Right forelimb (tissue), 1 donor: ENCODE data around the gene NINL.
"Not testable (repeated sequence)": the region's sequence is repeated elsewhere in the genome, so short reads cannot be mapped to it uniquely, and the experiment has no call there.

ENCODE experiments used
- DNase-seq: peaks from one replicate; pipeline ENCODE4 v3.0.0-alpha.2; 2018

The NINL gene

GRCh38 chr20:25481235-25481917, 104.0 kb downstream of the NINL start:
- DNase-seq, result no peak

- no peak for DNase-seq
These were observed 104.5 kb downstream of the NINL start for GRCh38 chr20:25480797-25481196.

- DNase-seq, result no peak
These were observed 105.2 kb downstream of the NINL start for GRCh38 chr20:25480156-25480555.

- DNase-seq, result no peak
These were observed 105.7 kb downstream of the NINL start for GRCh38 chr20:25479638-25480037.

GRCh38 chr20:25478889-25479568, 106.3 kb downstream of the NINL start:
- DNase-seq, result no peak

GRCh38 chr20:25477014-25477882, 108.1 kb downstream of the NINL start:
- DNase-seq, result no peak

GRCh38 chr20:25476106-25477013, 109.0 kb downstream of the NINL start:
- DNase-seq, result no peak

GRCh38 chr20:25473297-25473696, 112.0 kb downstream of the NINL start:
- not testable (repeated sequence) for DNase-seq

GRCh38 chr20:25471020-25471419, 114.3 kb downstream of the NINL start:
- DNase-seq, result no peak

- DNase-seq, result no peak
These were observed 115.3 kb downstream of the NINL start for GRCh38 chr20:25470045-25470444.

GRCh38 chr20:25469558-25469957, 115.8 kb downstream of the NINL start:
- DNase-seq, result no peak

GRCh38 chr20:25468126-25469075, 116.9 kb downstream of the NINL start:
- no peak for DNase-seq

- no peak for DNase-seq
These were observed 117.9 kb downstream of the NINL start for GRCh38 chr20:25467441-25467840.

GRCh38 chr20:25466846-25467245, 118.5 kb downstream of the NINL start:
- DNase-seq, result no peak

- DNase-seq, result no peak
These were observed 119.8 kb downstream of the NINL start for GRCh38 chr20:25465243-25466135.

- DNase-seq, result no peak
These were observed 120.7 kb downstream of the NINL start for GRCh38 chr20:25464501-25465242.

GRCh38 chr20:25461786-25462545, 123.4 kb downstream of the NINL start:
- DNase-seq, result no peak

GRCh38 chr20:25461281-25461650, 124.1 kb downstream of the NINL start:
- DNase-seq, result no peak
